Adrenal gland (tissue), 12 donors: ENCODE data around the gene ZNRF1. TPM values are rescaled to one million over a fixed set of nuclear protein-coding genes. Genes with fewer than 3 reads are reported as not detected.
A peak's percentile ranks its signal among the peaks of the same experiment; 100 is the strongest.

Source experiments
- DNase-seq, 7 donors: peaks; one replicate each; pipeline ENCODE4 v3.0.0-alpha.2; 2019 to 2020
- H3K27ac ChIP-seq, 5 donors: fragments of 200-600 bp; sonication (generic) in 4 of 5; 1 replicate in 3 of 5; 2 replicates in 2 of 5; pipeline versions ENCODE4 v1.5.1 to v1.8.0; 2016 to 2020; ENCODE audit warnings: mild to moderate bottlenecking in 1 of 5
- H3K27me3 ChIP-seq: fragments of 200-600 bp; 2 replicates; pipeline ENCODE4 v1.8.0; 2021
- H3K36me3 ChIP-seq, 2 donors: fragments of 200-600 bp; replicated peaks in 1 of 2; 1 replicate in 1 of 2; 2 replicates in 1 of 2; pipeline versions ENCODE4 v1.5.1 to v1.8.0; 2018 to 2022
- H3K4me1 ChIP-seq, 2 donors: fragments of 200-600 bp; replicated peaks in 1 of 2; 1 replicate in 1 of 2; 2 replicates in 1 of 2; pipeline versions ENCODE4 v1.5.1 to v1.8.0; 2018 to 2021
- H3K4me3 ChIP-seq, 4 donors: fragments of 200-600 bp; sonication (generic) in 3 of 4; one replicate each; pipeline ENCODE4 v1.5.1; 2016 to 2018
- H3K9me3 ChIP-seq, 3 donors: fragments of 200-600 bp; sonication (generic) in 1 of 3; replicated peaks in 1 of 3; 1 replicate in 2 of 3; 2 replicates in 1 of 3; pipeline versions ENCODE4 v1.5.1 to v1.8.0; 2016 to 2021
- CTCF ChIP-seq, 6 experiments: fragments of 450-650 bp in 4 of 6; fragments of 200-600 bp in 2 of 6; sonication (generic) in 1 of 6; IDR thresholded peaks; 1 replicate in 5 of 6; 2 replicates in 1 of 6; pipeline versions ENCODE4 v1.5.1 to v1.8.0; 2016 to 2021; ENCODE audit warnings: antibody characterized with exemption in 6 of 6, mild to moderate bottlenecking in 2 of 6, moderate library complexity in 1 of 6
- POLR2A ChIP-seq, 2 donors: fragments of 450-650 bp; IDR thresholded peaks; one replicate each; pipeline ENCODE4 v1.6.1; 2017; ENCODE audit warnings: antibody characterized with exemption in 2 of 2, mild to moderate bottlenecking in 2 of 2, moderate library complexity in 1 of 2
- WGBS, 4 donors: extraction: QIAGEN DNeasy Blood & Tissue Kit in 2 of 4; methylation state at CpG; one replicate each; pipeline versions ENCODE4 v1.1.5 to v1.1.7; 2013 to 2017; 5-methylcytosine and 5-hydroxymethylcytosine counted together
- intact Hi-C, 2 donors: fragments of 100-400 bp; cut with DNase I; formaldehyde crosslinking; loops; one replicate each; pipeline versions ENCODE4 v1.14.1 to v1.15.0; 2022 to 2023
- polyA plus RNA-seq, 3 donors: library from polyadenylated mRNA; stranded (reverse); fragments of 200-250 nt in 2 of 3; fragments of 350-450 nt in 1 of 3; fragmentation: Illumina TruSeq in 1 of 3; extraction: RNeasy Lipid Tissue Mini Kit (QIAGEN cat#74804) in 1 of 3; gene quantifications; one replicate each; pipeline ENCODE4 v1.2.3, GENCODE V29; 2013 to 2014
- total RNA-seq, 9 donors: library from RNA; depleted of rRNA in 4 of 9; stranded (reverse); fragments of >200 nt in 4 of 9; fragments of 120-200 nt in 1 of 9; fragmentation: NEBNext Ultra II Directional in 1 of 9; extraction: Animal tissue kit (Norgen Biotek cat#: 25700) in 1 of 9; gene quantifications; one replicate each; pipeline versions ENCODE4 v1.1.0 to v1.2.4, GENCODE V29; 2013 to 2023
- donor health status: healthy with polysubstance abuse.
- donor health status: Bipolar disorder and iron deficiency.
- donor health status: DM: yes; HTN: yes; CAD: no.
- donor health status: DM: no; HTN: no; CAD: no.
- donor health status: DM: no; HTN: no; CAD: no.
- donor health status: DM: yes; HTN: yes; CAD: no.

Gene ZNRF1
- total and polyA plus RNA-seq, 12 donors = 9.9 to 29.2 (median 25.4) TPM

DNA sequence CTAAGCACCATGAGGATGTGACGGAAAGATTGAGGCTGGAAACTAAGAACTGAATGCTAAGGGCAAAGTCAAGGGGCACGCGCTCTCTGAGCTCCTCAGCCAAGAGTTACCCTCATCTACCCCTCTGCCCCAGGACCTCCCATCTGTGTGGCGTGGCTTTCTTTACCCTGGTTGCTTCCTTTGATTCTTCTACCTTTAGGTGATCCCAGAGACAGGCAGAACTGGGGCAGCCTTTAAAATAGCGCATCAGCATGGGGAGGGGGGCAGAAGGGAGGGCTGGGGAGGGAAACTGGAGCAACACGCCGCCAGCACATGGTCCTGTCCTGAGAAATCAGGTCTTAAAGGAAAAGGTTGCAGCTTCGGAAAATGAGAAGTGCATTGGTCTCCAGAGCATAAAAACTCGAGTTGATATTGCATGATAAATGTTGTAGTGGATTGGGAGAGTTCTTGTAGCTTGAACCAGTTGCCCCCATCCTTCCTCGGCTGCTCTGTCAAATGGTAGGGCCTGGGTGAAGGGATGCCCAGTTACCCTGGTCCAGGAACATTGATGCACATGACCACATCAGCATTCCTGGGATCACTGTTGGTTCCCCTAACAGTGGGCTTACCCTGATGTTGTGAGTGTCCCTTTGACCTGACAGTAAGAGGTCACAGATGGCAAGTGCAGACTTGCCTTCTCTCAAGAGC is 88.0 kb downstream of the ZNRF1 start:
- Histone ChIP-seq H3K27me3 (no peaks in the 10 kb centered on the region), H3K4me3 (no peak overlapping the region), H3K27ac (peak overlapping the region in 2 of 5 donors; percentile 14 to 60), H3K36me3 (no peaks in the 10 kb centered on the region), H3K9me3 (no peaks in the 10 kb centered on the region), H3K4me1 (peaks cover 4 to 27% of the 10 kb centered on the region in 2 donors)
- TF ChIP-seq CTCF (IDR thresholded peaks at IDR 0.05) (no peak), POLR2A (IDR thresholded peaks at IDR 0.05) (no peak)
- WGBS, 4 donors = 72 to 88% (median 86%) methylated on average over 10 of the region's 10 CpGs
- intact Hi-C loops = no loop called here
- DNase-seq = no peak

DNA sequence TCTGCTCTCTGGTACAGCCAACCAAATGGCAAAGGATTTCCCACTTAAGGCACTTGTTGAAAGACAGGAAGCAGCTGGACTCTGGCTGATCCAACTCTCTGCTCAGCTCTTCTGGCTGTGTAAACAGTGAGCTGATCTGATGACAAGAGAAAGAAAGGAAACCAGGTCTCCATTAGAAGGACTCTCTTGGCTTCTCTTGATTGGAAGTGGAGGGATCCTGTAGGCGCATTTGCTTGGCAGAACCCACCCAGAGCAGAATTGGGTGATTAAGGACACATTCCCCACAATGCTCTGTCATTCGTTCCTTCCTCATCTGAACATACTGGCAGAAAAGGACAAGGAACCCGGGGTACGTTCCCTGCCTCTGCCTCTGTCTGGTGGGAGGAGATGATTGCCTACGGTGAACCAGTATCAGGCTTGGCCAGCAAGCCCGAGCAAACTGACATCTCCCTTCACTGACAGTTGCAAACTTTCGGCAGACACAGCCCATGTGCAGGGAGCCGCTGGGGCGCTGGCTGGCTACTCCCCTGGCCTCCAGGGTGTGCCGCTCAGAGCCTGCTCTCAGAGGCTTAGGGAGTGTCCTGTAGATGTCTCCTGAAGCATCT is 88.7 kb downstream of the ZNRF1 start:
- WGBS, 4 donors = 61 to 74% (median 65%) methylated on average over 9 to 10 of the region's 10 CpGs
- intact Hi-C loops = no loop called here
- Histone ChIP-seq H3K27me3 (no peaks in the 10 kb centered on the region), H3K27ac (peak overlapping the region in 2 of 5 donors; percentile 12 to 35), H3K9me3 (no peaks in the 10 kb centered on the region), H3K36me3 (no peaks in the 10 kb centered on the region), H3K4me1 (peaks cover 4 to 27% of the 10 kb centered on the region in 2 donors), H3K4me3 (no peak overlapping the region)
- TF ChIP-seq CTCF (IDR thresholded peaks at IDR 0.05) (no peak), POLR2A (IDR thresholded peaks at IDR 0.05) (no peak)
- DNase-seq = peak in 1 of 7 donors; percentile 64

- Histone ChIP-seq H3K27ac (peak overlapping the region in 1 of 5 donors; percentile 35), H3K4me3 (no peak overlapping the region), H3K36me3 (no peaks in the 10 kb centered on the region), H3K9me3 (no peaks in the 10 kb centered on the region), H3K4me1 (peaks cover 4 to 27% of the 10 kb centered on the region in 2 donors), H3K27me3 (no peaks in the 10 kb centered on the region)
- TF ChIP-seq POLR2A (IDR thresholded peaks at IDR 0.05) (no peak), CTCF (IDR thresholded peaks at IDR 0.05) (no peak)
- intact Hi-C loops = no loop called here
- 36 to 44% (median 40%) methylated on average over 3 of the region's 3 CpGs for WGBS, 4 donors
- peak in 1 of 7 donors; percentile 40 for DNase-seq
These were observed 89.4 kb downstream of the ZNRF1 start for GRCh38 chr16:75088216-75088615.

DNA sequence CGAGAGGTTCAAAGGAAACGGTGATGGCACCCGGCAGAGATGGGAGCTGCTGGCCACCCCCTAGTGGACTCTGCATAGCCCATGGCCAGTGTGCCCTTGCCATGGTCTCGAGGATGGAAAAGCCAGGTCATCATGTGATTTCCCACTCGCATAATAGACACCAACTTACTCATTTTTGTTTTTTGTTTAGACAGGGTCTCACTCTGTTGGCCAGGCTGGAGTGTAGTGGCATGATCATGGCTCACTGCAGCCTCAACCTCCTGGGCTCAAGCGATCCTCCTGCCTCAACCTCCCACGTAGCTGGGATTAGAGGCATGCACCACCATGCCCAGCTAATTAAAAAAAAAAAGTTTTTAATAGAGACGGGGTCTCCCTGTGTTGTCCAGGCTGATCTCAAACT is 90.1 kb downstream of the ZNRF1 start:
- no peaks in the 10 kb centered on the region for H3K27me3 ChIP-seq
- peaks cover 4 to 27% of the 10 kb centered on the region in 2 donors for H3K4me1 ChIP-seq
- TF ChIP-seq POLR2A (IDR thresholded peaks at IDR 0.05) (no peak), CTCF (IDR thresholded peaks at IDR 0.05) (no peak)
- intact Hi-C loops = no loop called here
- H3K4me3 ChIP-seq = no peak overlapping the region
- no peaks in the 10 kb centered on the region for H3K36me3 ChIP-seq
- no peak overlapping the region for H3K27ac ChIP-seq
- no peak for DNase-seq
- H3K9me3 ChIP-seq = no peaks in the 10 kb centered on the region
- 83 to 95% (median 84%) methylated on average over 8 of the region's 8 CpGs for WGBS, 4 donors
